HG03354 (cell line): ENCODE measurements around the gene DDOST.
"Not testable (repeated sequence)": the region's sequence is repeated elsewhere in the genome, so short reads cannot be mapped to it uniquely, and the experiment has no call there.

Experiments
- ATAC-seq: cut with Tn5 transposase; IDR thresholded peaks from one replicate; pipeline ENCODE4 v1.9.1; 2021; ENCODE audit warnings: mild to moderate bottlenecking; ENCODE audit not compliant: unreplicated experiment, poor library complexity, severe bottlenecking

The DDOST gene

GRCh38 chr1:20633190-20634064, 27.7 kb downstream of the DDOST start, which contains the start of gene PINK1:
Gene PINK1 (plus strand): TSS chr1:20633458. CDS start chr1:20633549, 91 bp downstream.
- ATAC-seq: peak; percentile 70

DNA sequence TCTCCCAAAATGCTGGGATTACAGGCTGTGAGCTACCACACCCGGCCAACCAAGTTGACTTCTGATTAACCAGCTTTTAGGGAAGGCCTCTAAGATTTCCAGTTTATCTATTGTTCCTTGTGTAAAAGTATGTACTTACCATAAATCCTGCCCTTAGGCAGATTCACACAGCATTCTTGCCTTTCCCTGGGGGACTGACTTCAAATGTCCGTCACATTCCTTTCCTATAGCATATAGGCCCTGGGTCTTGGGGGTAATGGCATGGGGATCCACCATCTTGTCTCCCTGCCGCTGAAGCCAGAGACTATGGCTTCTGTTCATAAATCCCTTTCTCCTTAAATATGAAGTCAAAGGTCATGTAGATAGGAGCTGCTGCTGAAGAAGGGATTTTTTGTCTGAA, 28.8 kb downstream of the DDOST start:
- no peak for ATAC-seq

GRCh38 chr1:20630729-20631128, 30.4 kb downstream of the DDOST start:
- ATAC-seq: no peak

- ATAC-seq: no peak
Observed at GRCh38 chr1:20626524-20626923, 34.6 kb downstream of the DDOST start.

DNA sequence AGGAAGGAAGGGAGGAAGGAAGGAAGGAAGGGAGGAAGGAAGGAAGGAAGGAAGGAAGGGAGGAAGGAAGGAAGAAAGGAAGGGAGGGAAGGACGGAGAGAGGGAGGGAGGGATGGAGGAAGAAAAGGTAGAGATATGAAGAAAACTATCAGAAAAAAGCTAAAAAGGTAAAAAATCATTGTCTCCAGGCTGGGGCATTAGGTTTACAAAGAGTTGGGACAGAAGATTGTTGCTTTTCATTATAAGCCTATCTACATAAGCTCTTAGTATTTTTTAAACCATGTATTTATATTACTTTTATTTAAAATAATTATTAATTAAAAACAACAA, 35.1 kb downstream of the DDOST start:
- no peak for ATAC-seq

DNA sequence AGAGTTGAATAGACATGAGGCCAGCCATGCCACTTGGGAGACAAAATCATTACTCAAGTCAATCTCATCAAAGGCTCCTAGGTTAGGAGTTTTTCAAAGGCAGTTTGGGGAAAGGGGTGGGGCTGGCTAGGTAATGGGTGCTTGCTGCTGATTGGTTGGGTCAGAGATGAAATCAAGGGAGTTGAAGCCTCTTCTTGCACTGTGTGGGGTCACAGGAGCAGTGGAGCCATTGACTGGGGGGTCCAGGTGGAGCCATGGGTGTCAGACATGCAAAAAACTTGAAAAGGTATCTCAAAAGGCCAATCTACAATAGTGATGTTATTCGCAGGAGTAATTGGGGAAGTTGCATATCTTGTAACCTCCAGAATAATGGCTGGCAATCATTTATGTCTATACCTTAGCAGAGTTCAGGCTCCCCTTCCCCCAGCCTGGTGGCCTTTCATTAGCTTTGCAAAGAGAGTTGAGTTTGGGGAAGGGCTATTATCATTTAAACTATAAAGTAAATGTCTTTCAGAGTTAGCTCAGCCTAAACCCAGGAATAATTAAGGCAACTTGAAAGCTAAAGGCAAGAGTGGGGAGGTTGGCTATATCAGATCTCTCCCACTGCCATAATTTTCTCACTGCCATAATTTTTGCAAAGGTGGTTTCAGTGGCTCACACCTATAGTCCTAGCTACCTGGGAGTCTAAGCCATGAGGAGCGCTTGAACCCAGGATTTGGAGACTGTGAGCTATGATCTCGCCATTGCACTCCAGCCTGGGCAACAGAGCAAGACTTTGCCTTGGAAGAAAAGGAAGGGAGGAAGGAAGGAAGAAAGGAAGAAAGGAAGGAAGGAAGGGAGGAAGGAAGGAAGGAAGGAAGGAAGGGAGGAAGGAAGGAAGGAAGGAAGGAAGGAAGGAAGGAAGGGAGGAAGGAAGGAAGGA, 35.7 kb downstream of the DDOST start:
- ATAC-seq: no peak

DNA sequence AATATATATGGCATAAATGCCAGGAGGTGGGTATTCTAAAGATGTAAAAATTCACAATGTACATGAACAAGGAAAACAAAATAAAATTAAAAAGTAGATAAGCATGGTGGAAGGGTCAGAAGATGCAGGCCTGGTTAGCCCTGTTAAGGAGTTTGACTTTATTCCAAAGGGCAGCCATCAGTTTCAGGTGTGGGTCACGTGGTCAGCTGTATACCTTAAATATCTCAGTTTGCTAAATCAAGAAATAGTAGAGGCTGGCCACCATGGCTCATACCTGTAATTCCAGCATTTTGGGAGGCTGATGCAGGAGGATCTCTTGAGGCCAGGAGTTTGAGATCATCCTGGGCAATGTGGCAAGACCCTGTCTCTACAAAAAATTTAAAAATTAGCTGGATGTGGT, 36.5 kb downstream of the DDOST start:
- no peak for ATAC-seq

DNA sequence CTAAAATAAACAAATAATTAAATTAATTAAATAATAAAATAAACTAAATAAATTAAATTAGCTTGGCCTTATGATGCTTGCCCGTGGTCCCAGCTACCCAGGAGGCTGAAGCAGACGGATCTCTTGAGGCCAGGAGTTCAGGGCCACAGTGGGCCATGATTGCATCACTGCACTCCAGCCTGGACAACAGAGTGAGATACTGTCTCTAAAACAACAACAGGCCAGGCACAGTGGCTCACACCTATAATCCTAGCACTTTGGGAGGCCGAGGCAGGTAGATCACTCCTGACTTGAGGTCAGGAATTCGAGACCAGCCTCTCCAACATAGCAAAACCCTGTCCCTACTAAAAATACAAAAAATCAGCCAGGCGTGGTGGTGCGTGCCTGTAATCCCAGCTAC, 40.2 kb downstream of the DDOST start:
- ATAC-seq: no peak

DNA sequence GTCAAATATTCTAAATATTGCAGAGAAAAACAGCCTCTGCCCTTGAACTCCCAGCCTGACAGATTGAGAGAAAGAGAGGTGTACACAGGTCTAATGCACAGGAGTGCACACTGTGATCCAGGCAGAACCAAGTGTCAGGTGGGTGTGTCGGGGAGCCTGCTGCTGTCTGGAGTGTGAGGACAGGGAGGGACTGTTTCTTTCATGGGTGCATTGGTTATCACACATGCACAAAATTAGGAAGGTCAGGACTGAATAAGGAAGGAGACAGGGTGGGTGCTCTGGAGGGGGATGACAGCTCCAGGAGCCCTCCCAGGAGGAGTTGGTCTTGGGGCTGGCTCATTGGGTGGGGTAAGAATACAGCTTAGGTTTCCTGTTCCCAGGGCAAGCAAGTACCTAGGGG, 41.2 kb downstream of the DDOST start:
- ATAC-seq: no peak

DNA sequence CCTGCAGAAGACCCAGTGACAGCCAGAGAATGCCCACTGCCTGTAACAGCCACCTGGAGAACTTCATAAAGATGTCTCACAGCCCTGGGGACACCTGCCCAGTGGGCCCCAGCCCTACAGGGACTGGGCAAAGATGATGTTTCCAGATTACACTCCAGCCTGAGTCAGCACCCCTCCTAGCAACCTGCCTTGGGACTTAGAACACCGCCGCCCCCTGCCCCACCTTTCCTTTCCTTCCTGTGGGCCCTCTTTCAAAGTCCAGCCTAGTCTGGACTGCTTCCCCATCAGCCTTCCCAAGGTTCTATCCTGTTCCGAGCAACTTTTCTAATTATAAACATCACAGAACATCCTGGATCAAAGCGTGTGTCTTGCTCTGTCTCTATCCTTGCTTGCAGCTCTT, 42.6 kb downstream of the DDOST start:
- ATAC-seq: no peak

- ATAC-seq: no peak
Observed at GRCh38 chr1:20616847-20617487, 44.2 kb downstream of the DDOST start.

- no peak for ATAC-seq
Observed at GRCh38 chr1:20615946-20616846, 45.0 kb downstream of the DDOST start.

GRCh38 chr1:20614131-20614579, 47.0 kb downstream of the DDOST start:
- ATAC-seq: no peak

- no peak for ATAC-seq
Observed at GRCh38 chr1:20612221-20612746, 48.9 kb downstream of the DDOST start.

GRCh38 chr1:20611652-20612051, 49.5 kb downstream of the DDOST start:
- no peak for ATAC-seq

DNA sequence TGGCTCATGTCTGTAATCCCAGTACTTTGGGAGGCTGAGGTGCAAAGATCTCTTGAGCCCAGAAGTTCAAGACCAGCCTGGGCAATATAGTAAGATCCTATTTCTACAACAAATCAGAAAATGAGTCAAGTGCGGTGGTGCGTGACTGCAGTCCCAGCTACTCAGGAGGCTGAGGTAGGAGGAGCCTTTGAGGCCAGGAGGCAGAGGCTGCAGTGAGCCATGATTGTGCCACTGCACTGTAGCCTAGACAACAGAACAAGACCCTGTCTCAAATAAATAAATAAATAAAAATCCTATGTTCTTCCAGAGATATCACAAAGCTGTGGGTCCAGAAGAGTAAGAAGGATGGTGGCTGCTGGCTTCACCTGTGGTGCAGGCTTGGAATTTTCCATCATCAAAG, 50.2 kb downstream of the DDOST start:
- no peak for ATAC-seq

GRCh38 chr1:20609541-20609940, 51.6 kb downstream of the DDOST start:
- ATAC-seq: no peak

GRCh38 chr1:20606801-20607570, 54.2 kb downstream of the DDOST start:
- not testable (repeated sequence) for ATAC-seq
